T-helper 17 cell (primary cell): ENCODE results near the gene TREML2. TPM values are rescaled to one million over a fixed set of nuclear protein-coding genes. Genes with fewer than 3 reads are reported as not detected.

Experiments
- ATAC-seq: fragments of 150-1000 bp; cut with Tn5 transposase; 2 replicates; pipeline ENCODE4 v1.10.0; 2021; ENCODE audit warnings: mild to moderate bottlenecking, moderate library complexity
- DNase-seq, 3 donors: peaks; one replicate each; pipeline versions ENCODE4 v3.0.0 to v3.0.0-alpha.2; 2020 to 2021
- H3K9me3 ChIP-seq: one replicate; pipeline ENCODE4 v1.7.0; 2013; ENCODE audit warnings: low read length, mild to moderate bottlenecking; ENCODE audit not compliant: control insufficient read depth, poor library complexity, severe bottlenecking
- H3K27ac Mint-ChIP-seq: one replicate; pipeline ENCODE4 v1.8.0; 2022; ENCODE audit warnings: mild to moderate bottlenecking, moderate library complexity, mixed read lengths
- H3K27me3 Mint-ChIP-seq: one replicate; pipeline ENCODE4 v1.8.0; 2022; ENCODE audit warnings: mixed read lengths
- H3K36me3 Mint-ChIP-seq: one replicate; pipeline ENCODE4 v1.8.0; 2022; ENCODE audit warnings: low read depth, mixed read lengths
- H3K4me1 Mint-ChIP-seq: one replicate; pipeline ENCODE4 v1.8.0; 2022; ENCODE audit warnings: mild to moderate bottlenecking, mixed read lengths
- H3K4me3 Mint-ChIP-seq: one replicate; pipeline ENCODE4 v1.8.0; 2022; ENCODE audit warnings: mild to moderate bottlenecking, moderate library complexity, mixed read lengths
- total RNA-seq, 4 donors: library from RNA in 2 of 4; stranded (reverse) in 2 of 4; gene quantifications; one replicate each; pipeline ENCODE4 v1.2.3 and lab custom pipeline; 2022 to 2026

TREML2 gene
- total RNA-seq, 2 donors from 2014 or later, result 2.9 to 3.8 TPM

GRCh38 chr6:41162687-41163418 is 38.1 kb downstream of the TREML2 start, which contains the start of gene TREM2:
TSS of gene TREM2 (minus strand) at chr6:41163116. CDS start at chr6:41163082, 34 bp downstream.
- Mint-ChIP-seq H3K4me3 (no peak within 1 kb of the TSS), H3K27ac (peak within 1 kb of the TSS; percentile 1), H3K4me1 (no peaks in the 10 kb centered on the region), H3K36me3 (peaks cover 2% of the 10 kb centered on the region), H3K27me3 (peaks cover 36% of the 10 kb centered on the region)
- H3K9me3 ChIP-seq, result no peaks in the 10 kb centered on the region
- no peak for DNase-seq
- no peak for ATAC-seq

- ATAC-seq (no peak), DNase-seq (no peak)
- Mint-ChIP-seq H3K4me3 (no peak overlapping the region), H3K36me3 (peaks cover 2% of the 10 kb centered on the region), H3K4me1 (no peaks in the 10 kb centered on the region), H3K27me3 (peaks cover 36% of the 10 kb centered on the region), H3K27ac (peak overlapping the region; percentile 1)
- H3K9me3 ChIP-seq, result no peaks in the 10 kb centered on the region
Observed at GRCh38 chr6:41161851-41162552, 38.9 kb downstream of the TREML2 start.

GRCh38 chr6:41161380-41161779 is 39.6 kb downstream of the TREML2 start:
- Mint-ChIP-seq H3K4me3 (no peak overlapping the region), H3K27me3 (peaks cover 38% of the 10 kb centered on the region), H3K27ac (no peak overlapping the region), H3K36me3 (peaks cover 2% of the 10 kb centered on the region), H3K4me1 (no peaks in the 10 kb centered on the region)
- ATAC-seq (no peak), DNase-seq (no peak)
- H3K9me3 ChIP-seq, result no peaks in the 10 kb centered on the region

- H3K4me1 Mint-ChIP-seq, result no peaks in the 10 kb centered on the region
- H3K4me3 Mint-ChIP-seq, result no peak overlapping the region
- H3K27ac Mint-ChIP-seq, result no peak overlapping the region
- DNase-seq (no peak), ATAC-seq (no peak)
- H3K9me3 ChIP-seq, result no peaks in the 10 kb centered on the region
- no peaks in the 10 kb centered on the region for H3K36me3 Mint-ChIP-seq
- H3K27me3 Mint-ChIP-seq, result peaks cover 40% of the 10 kb centered on the region
Observed at GRCh38 chr6:41160933-41161332, 40.0 kb downstream of the TREML2 start.

- Mint-ChIP-seq H3K27me3 (peaks cover 40% of the 10 kb centered on the region), H3K27ac (no peak overlapping the region), H3K36me3 (no peaks in the 10 kb centered on the region), H3K4me1 (peaks cover 3% of the 10 kb centered on the region), H3K4me3 (no peak overlapping the region)
- DNase-seq (no peak), ATAC-seq (no peak)
- no peaks in the 10 kb centered on the region for H3K9me3 ChIP-seq
Observed at GRCh38 chr6:41159415-41160082, 41.4 kb downstream of the TREML2 start.

GRCh38 chr6:41157323-41157722 is 43.6 kb downstream of the TREML2 start:
- Mint-ChIP-seq H3K36me3 (no peaks in the 10 kb centered on the region), H3K27me3 (peaks cover 30% of the 10 kb centered on the region), H3K4me3 (no peak overlapping the region), H3K27ac (no peak overlapping the region), H3K4me1 (peaks cover 3% of the 10 kb centered on the region)
- no peak for DNase-seq
- H3K9me3 ChIP-seq, result no peaks in the 10 kb centered on the region
- ATAC-seq, result peak; percentile 33

- peaks cover 3% of the 10 kb centered on the region for H3K4me1 Mint-ChIP-seq
Observed at GRCh38 chr6:41156771-41157170, 44.2 kb downstream of the TREML2 start.

GRCh38 chr6:41156001-41156400 is 44.9 kb downstream of the TREML2 start:
- DNase-seq (no peak), ATAC-seq (no peak)
- no peak overlapping the region for H3K4me3 Mint-ChIP-seq
- H3K27me3 Mint-ChIP-seq, result peaks cover 23% of the 10 kb centered on the region
- peaks cover 6% of the 10 kb centered on the region for H3K4me1 Mint-ChIP-seq
- H3K27ac Mint-ChIP-seq, result no peak overlapping the region
- no peaks in the 10 kb centered on the region for H3K36me3 Mint-ChIP-seq
- no peaks in the 10 kb centered on the region for H3K9me3 ChIP-seq

More at GRCh38 chr6:41156771-41157170, 44.2 kb downstream of the TREML2 start:
- no peaks in the 10 kb centered on the region for H3K9me3 ChIP-seq
- H3K27me3 Mint-ChIP-seq, result peaks cover 24% of the 10 kb centered on the region
- H3K27ac Mint-ChIP-seq, result no peak overlapping the region
- DNase-seq (no peak), ATAC-seq (no peak)
- H3K36me3 Mint-ChIP-seq, result no peaks in the 10 kb centered on the region
- no peak overlapping the region for H3K4me3 Mint-ChIP-seq

GRCh38 chr6:41155132-41155805 is 45.7 kb downstream of the TREML2 start:
- no peaks in the 10 kb centered on the region for H3K9me3 ChIP-seq
- no peak for DNase-seq
- H3K4me3 Mint-ChIP-seq, result no peak overlapping the region
- H3K36me3 Mint-ChIP-seq, result no peaks in the 10 kb centered on the region
- ATAC-seq, result no peak
- no peak overlapping the region for H3K27ac Mint-ChIP-seq
- peaks cover 23% of the 10 kb centered on the region for H3K27me3 Mint-ChIP-seq
- peaks cover 8% of the 10 kb centered on the region for H3K4me1 Mint-ChIP-seq

- DNase-seq (no peak), ATAC-seq (no peak)
- peaks cover 12% of the 10 kb centered on the region for H3K4me1 Mint-ChIP-seq
- H3K27me3 Mint-ChIP-seq, result peaks cover 17% of the 10 kb centered on the region
- H3K27ac Mint-ChIP-seq, result no peak within 1 kb of the TSS
- H3K36me3 Mint-ChIP-seq, result no peaks in the 10 kb centered on the region
- H3K4me3 Mint-ChIP-seq, result no peak within 1 kb of the TSS
- no peaks in the 10 kb centered on the region for H3K9me3 ChIP-seq
Observed at GRCh38 chr6:41153992-41154625, 46.8 kb downstream of the TREML2 start, which contains the start of gene TREML1. TSS of gene TREML1 (minus strand) at chr6:41154347. CDS start at chr6:41154288, 59 bp downstream.

- H3K27ac Mint-ChIP-seq, result no peak overlapping the region
- peaks cover 16% of the 10 kb centered on the region for H3K4me1 Mint-ChIP-seq
- DNase-seq, result no peak
- ATAC-seq, result no peak
- no peak overlapping the region for H3K4me3 Mint-ChIP-seq
- H3K36me3 Mint-ChIP-seq, result no peaks in the 10 kb centered on the region
- peaks cover 17% of the 10 kb centered on the region for H3K27me3 Mint-ChIP-seq
- no peaks in the 10 kb centered on the region for H3K9me3 ChIP-seq
Observed at GRCh38 chr6:41153451-41153850, 47.5 kb downstream of the TREML2 start.

GRCh38 chr6:41150671-41151070 is 50.3 kb downstream of the TREML2 start:
- ATAC-seq (no peak), DNase-seq (no peak)
- Mint-ChIP-seq H3K27ac (no peak overlapping the region), H3K27me3 (no peaks in the 10 kb centered on the region), H3K4me3 (no peak overlapping the region), H3K36me3 (no peaks in the 10 kb centered on the region), H3K4me1 (peaks cover 25% of the 10 kb centered on the region)
- H3K9me3 ChIP-seq, result no peaks in the 10 kb centered on the region
